HepG2 (cell line): Measurements from ENCODE around the gene PTPRH. TPM values are rescaled to one million over a fixed set of nuclear protein-coding genes. Genes with fewer than 3 reads are reported as not detected.

ENCODE experiments used
- ATAC-seq: fragments of 200-7000 bp; cut with Tn5 transposase; 3 replicates; pipeline ENCODE4 v1.9.1; 2020; ENCODE audit warnings: mild to moderate bottlenecking, moderate library complexity
- BruUV-seq: library from RNA; stranded (reverse); fragments of 400-500 nt; replicated peaks from 2 replicates; lab custom pipeline; 2021; lab: Mats Ljungman, UMichigan
- CTCF ChIA-PET: fragments of 300-600 bp; formaldehyde crosslinking; extraction: SDS; loops from one replicate; lab custom pipeline; 2021; ENCODE audit warnings: low total read pairs, inconsistent platforms, low intra/inter-chr PET ratio; lab: Yijun Ruan, JAX
- POLR2A ChIA-PET: fragments of 350-600 bp; sonication (Branson Sonifier 250); formaldehyde crosslinking; loops from one replicate; lab custom pipeline; 2020; ENCODE audit warnings: antibody characterized with exemption, inconsistent platforms; lab: Yijun Ruan, JAX
- DNase-seq: peaks from one replicate; pipeline ENCODE4 v3.0.0-alpha.2; 2015; ENCODE audit warnings: low spot score
- FAIRE-seq: peaks from 3 replicates; lab custom pipeline; 2011; peaks lifted over from hg19 to GRCh38; lab: Jason Lieb, UNC
- H2AFZ ChIP-seq: one replicate; pipeline ENCODE4 v1.6.1; 2011; ENCODE audit warnings: low read length, inconsistent platforms
- H3K27ac ChIP-seq: fragments of 300-600 bp; 3 replicates; pipeline ENCODE4 v1.8.0; 2011; ENCODE audit warnings: mixed run types, mild to moderate bottlenecking, mixed read lengths, low read length, inconsistent platforms; ENCODE audit not compliant: insufficient read depth; ENCODE audit errors: extremely low read length
- H3K27me3 ChIP-seq, 2 experiments: fragments of 200-600 bp in 1 of 2; 2 replicates in 1 of 2; 3 replicates in 1 of 2; pipeline versions ENCODE4 v1.6.0 to v1.8.0; 2011; ENCODE audit warnings: low read length in 2 of 2, mild to moderate bottlenecking in 2 of 2, moderate library complexity in 2 of 2, inconsistent platforms in 1 of 2; ENCODE audit not compliant: insufficient read depth in 2 of 2, control insufficient read depth in 1 of 2
- H3K36me3 ChIP-seq, 2 experiments: fragments of 200-600 bp in 1 of 2; replicated peaks in 1 of 2; 2 replicates in 1 of 2; 3 replicates in 1 of 2; pipeline versions ENCODE4 v1.5.1 to v1.8.0; 2011; ENCODE audit warnings: low read length in 2 of 2, inconsistent platforms in 1 of 2; ENCODE audit not compliant: insufficient read depth in 2 of 2, control insufficient read depth in 1 of 2
- H3K4me1 ChIP-seq: 2 replicates; pipeline ENCODE4 v1.5.1; 2012; ENCODE audit warnings: low read length, inconsistent platforms; ENCODE audit not compliant: insufficient read depth
- H3K4me2 ChIP-seq: 2 replicates; pipeline ENCODE4 v1.6.0; 2011; ENCODE audit warnings: low read depth, low read length, inconsistent platforms
- H3K4me3 ChIP-seq, 3 experiments: fragments of 200-600 bp in 1 of 3; sonication (generic), shearing (Covaris generic) in 1 of 3; replicated peaks in 1 of 3; 2 replicates each; pipeline ENCODE4 v1.5.1; 2011 to 2016; ENCODE audit warnings: low read length in 3 of 3, inconsistent platforms in 2 of 3, low read depth in 2 of 3, mild to moderate bottlenecking in 2 of 3, control low read depth in 1 of 3, mixed read lengths in 1 of 3; ENCODE audit not compliant: insufficient read depth in 1 of 3
- H3K79me2 ChIP-seq: one replicate; pipeline ENCODE4 v1.6.1; 2011; ENCODE audit warnings: low read length, inconsistent platforms; ENCODE audit not compliant: insufficient read depth
- H3K9ac ChIP-seq: 2 replicates; pipeline ENCODE4 v1.6.0; 2011; ENCODE audit warnings: mild to moderate bottlenecking, low read depth, low read length, inconsistent platforms; ENCODE audit not compliant: insufficient read depth
- H3K9me3 ChIP-seq: 2 replicates; pipeline ENCODE4 v1.5.1; 2012; ENCODE audit warnings: mild to moderate bottlenecking, low read length
- H4K20me1 ChIP-seq: 2 replicates; pipeline ENCODE4 v1.6.0; 2011; ENCODE audit warnings: inconsistent platforms, mild to moderate bottlenecking, low read length, moderate library complexity; ENCODE audit not compliant: insufficient read depth
- WGBS: methylation state at CpG from one replicate; pipeline ENCODE4 v1.1.6; 2017; ENCODE audit warnings: low lambda C conversion rate; 5-methylcytosine and 5-hydroxymethylcytosine counted together
- in situ Hi-C: cut with HindIII; loops from 2 replicates; pipeline ENCODE4 v1.10.0; 2017; ENCODE audit warnings: low pct_unique_long_range_greater_than_20kb; ENCODE audit not compliant: extremely low pct_ligation_motif_present
- intact Hi-C: fragments of 100-400 bp; cut with micrococcal nuclease; formaldehyde crosslinking; loops from one replicate; pipeline ENCODE4 v1.10.0; 2022; ENCODE audit not compliant: unreplicated experiment
- polyA plus RNA-seq, 8 experiments: library from polyadenylated mRNA; depleted of rRNA in 3 of 8; stranded (reverse) in 7 of 8; unstranded in 1 of 8; fragments of >200 nt; fragmentation: Illumina TruSeq in 4 of 8; extraction: Trizol in 4 of 8; gene quantifications; 2 replicates each; pipeline versions ENCODE4 v1.2.1 to v1.2.3, GENCODE V29; 2011 to 2016; ENCODE audit warnings: low read depth in 4 of 8, missing spikeins in 1 of 8, mixed read lengths in 1 of 8; ENCODE audit not compliant: insufficient read depth in 1 of 8
- total RNA-seq, 5 experiments: library from RNA; depleted of rRNA; stranded (reverse); fragments of >200 nt; fragmentation: Illumina TruSeq; extraction: Trizol; gene quantifications; 2 replicates each; pipeline ENCODE4 v1.2.3, GENCODE V29; 2016; ENCODE audit warnings: low read depth in 1 of 5
- TF ChIP-seq, protein P1 (sequence below): sonication (generic); formaldehyde crosslinking; IDR thresholded peaks from 2 replicates; pipeline ENCODE4 v1.5.0; 2020; ENCODE audit warnings: missing genetic modification reagents, mild to moderate bottlenecking, borderline replicate concordance
- TF ChIP-seq, protein P2 (sequence below): sonication (generic); formaldehyde crosslinking; conservative IDR thresholded peaks from 2 replicates; pipeline ENCODE4 v1.8.1; 2023; ENCODE audit warnings: missing genetic modification reagents

PTPRH gene
- total and polyA plus RNA-seq, 2 of the 13 experiments (the other 11 are each of a cell fraction or from before 2014, with no cell fraction given), result 14.7 to 125 TPM

DNA sequence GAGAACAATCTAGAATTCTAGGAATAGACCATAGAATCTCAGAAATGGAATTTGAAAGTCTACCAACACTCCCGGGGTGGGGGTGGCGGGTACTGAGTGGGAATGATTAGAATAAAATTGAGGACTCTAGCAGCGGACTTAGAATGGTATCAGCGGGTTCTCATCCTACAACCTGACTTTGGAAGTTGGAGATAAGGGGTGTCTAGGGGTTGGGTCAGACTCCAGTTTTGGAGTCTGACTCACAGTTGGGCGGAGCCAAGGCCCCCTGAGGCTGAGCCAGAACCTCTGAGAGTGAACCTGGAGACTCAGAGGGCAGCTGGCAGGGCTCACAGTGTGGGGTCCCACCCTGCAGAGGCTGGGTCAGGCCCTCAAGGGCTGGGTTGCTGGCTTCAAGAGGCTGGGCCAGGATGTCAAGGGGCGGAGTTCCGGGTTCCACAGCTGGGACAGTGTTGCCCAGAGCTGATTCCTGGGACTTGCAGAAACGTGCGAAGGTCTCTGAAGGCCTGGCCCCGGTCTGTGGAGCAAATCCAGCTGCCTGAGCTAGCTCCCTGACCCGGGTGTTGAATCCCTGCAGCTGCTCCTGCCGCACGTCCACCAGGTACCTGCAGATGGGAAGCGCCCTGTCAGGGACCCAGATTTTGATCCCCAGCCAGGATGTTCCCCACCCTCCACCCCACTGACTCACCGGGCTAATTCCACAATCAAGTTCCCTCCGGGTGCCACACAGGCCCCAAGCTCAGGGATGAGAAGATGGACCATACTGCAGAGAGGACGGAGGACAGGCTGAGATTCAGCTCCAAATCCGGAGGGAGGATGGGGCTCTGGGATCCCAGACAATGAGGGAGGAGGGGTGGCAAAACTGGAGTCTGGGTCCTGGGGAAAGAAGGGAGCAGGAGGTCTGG, 50.2 kb downstream of the PTPRH start:
- Histone ChIP-seq H3K9ac (no peak overlapping the region), H3K4me2 (0 out of 2 replicates have a peak overlapping the region, but pooled peaks have one; percentile 18), H3K27ac (no peak overlapping the region), H3K79me2 (no peaks in the 10 kb centered on the region), H2AFZ (no peak overlapping the region), H3K36me3 (no peaks in the 10 kb centered on the region), H3K9me3 (no peaks in the 10 kb centered on the region), H3K4me3 (no peak overlapping the region), H3K27me3 (peaks cover 0 to 29% of the 10 kb centered on the region in 2 experiments; a peak in 2 of 5 replicates), H3K4me1 (peaks cover 20% of the 10 kb centered on the region), H4K20me1 (no peaks in the 10 kb centered on the region)
- POLR2A ChIA-PET, result interaction anchor here (0.6 to 0.9 kb wide), 3 partner anchors 12 to 394 kb away, joined by 3 read pairs; no protein-coding TSS in a partner anchor
- intact Hi-C loops, result no loop called here
- CTCF ChIA-PET, result interaction anchor here (0.8 kb wide), 1 partner anchor 18 kb away, joined by 3 read pairs; no protein-coding TSS in a partner anchor
- ATAC-seq, result no peak
- in situ Hi-C loops, result no loop called here
- DNase-seq, result no peak
- WGBS, result 36% methylated on average over 8 of the region's 18 CpGs
- no peak for FAIRE-seq
- TF ChIP-seq, protein P1, sequence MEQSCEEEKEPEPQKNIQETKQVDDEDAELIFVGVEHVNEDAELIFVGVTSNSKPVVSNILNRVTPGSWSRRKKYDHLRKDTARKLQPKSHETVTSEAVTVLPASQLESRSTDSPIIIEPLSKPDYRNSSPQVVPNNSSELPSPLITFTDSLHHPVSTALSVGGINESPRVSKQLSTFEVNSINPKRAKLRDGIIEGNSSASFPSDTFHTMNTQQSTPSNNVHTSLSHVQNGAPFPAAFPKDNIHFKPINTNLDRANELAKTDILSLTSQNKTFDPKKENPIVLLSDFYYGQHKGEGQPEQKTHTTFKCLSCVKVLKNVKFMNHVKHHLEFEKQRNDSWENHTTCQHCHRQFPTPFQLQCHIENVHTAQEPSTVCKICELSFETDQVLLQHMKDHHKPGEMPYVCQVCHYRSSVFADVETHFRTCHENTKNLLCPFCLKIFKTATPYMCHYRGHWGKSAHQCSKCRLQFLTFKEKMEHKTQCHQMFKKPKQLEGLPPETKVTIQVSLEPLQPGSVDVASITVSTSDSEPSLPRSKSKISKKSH (CRISPR knock-in tag), result no peak
- TF ChIP-seq, protein P2, sequence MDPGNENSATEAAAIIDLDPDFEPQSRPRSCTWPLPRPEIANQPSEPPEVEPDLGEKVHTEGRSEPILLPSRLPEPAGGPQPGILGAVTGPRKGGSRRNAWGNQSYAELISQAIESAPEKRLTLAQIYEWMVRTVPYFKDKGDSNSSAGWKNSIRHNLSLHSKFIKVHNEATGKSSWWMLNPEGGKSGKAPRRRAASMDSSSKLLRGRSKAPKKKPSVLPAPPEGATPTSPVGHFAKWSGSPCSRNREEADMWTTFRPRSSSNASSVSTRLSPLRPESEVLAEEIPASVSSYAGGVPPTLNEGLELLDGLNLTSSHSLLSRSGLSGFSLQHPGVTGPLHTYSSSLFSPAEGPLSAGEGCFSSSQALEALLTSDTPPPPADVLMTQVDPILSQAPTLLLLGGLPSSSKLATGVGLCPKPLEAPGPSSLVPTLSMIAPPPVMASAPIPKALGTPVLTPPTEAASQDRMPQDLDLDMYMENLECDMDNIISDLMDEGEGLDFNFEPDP (CRISPR knock-in tag), result 0 out of 2 replicates have a peak, but pooled peaks have one; percentile 31
- BruUV-seq, result no TSS peak
